IPS-15b (cell line): ENCODE data around the gene DUSP28.

Experiments used
- H3K27me3 ChIP-seq: one replicate; pipeline ENCODE4 v1.6.1; 2013; ENCODE audit warnings: low read length; ENCODE audit not compliant: control insufficient read depth, insufficient read depth
- H3K36me3 ChIP-seq: one replicate; pipeline ENCODE4 v1.6.1; 2013; ENCODE audit warnings: low read length; ENCODE audit not compliant: control insufficient read depth, insufficient read depth
- H3K4me1 ChIP-seq: one replicate; pipeline ENCODE4 v1.6.1; 2013; ENCODE audit warnings: mild to moderate bottlenecking, low read length; ENCODE audit not compliant: control insufficient read depth, insufficient read depth
- H3K4me3 ChIP-seq: one replicate; pipeline ENCODE4 v1.5.1; 2013; ENCODE audit warnings: low read depth, low read length
- H3K9ac ChIP-seq: one replicate; pipeline ENCODE4 v1.6.1; 2013; ENCODE audit warnings: low read depth, mild to moderate bottlenecking, low read length
- H3K9me3 ChIP-seq: one replicate; pipeline ENCODE4 v1.6.1; 2013; ENCODE audit warnings: mild to moderate bottlenecking, low read length; ENCODE audit not compliant: control insufficient read depth, insufficient read depth

The DUSP28 gene

DNA sequence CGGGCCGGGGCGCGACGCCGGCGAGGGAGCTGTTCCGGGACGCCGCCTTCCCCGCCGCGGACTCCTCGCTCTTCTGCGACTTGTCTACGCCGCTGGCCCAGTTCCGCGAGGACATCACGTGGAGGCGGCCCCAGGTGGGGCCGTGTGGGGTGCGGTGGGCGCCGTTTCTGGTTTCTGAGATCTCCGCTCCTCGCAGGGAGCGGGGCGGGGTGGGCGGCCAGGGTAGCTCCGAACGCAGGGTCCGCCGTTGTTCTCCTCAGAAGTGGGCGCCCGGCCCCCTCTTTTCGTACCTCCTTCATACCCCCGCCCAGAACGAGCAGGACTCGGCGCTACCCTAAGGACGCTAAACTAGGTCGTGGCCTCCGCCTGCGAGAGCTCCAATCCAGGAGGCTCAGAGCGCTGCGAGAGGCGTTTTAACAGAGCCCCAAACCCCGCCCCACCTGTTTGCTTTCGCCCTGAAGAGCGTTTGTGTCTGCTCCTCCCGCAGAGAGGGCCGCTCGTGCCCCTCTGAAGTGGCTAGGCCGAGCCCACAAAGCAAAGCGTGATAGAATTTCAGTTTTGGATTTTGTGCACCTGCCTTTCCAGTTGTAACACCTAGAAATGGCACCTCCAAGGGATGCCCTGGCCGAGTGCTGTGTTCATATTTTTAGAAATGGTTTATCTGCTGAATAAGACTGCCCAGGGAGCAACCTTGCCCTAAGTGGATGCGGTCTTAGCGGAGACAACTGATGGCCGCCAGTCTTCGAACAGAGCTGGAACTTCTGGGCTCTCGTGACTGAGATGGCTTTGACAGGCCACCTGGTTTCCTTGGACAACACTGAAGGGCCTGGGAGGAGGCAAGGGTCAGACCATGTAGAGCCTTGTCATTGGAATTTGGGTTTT is 27.0 kb downstream of the DUSP28 start:
- Histone ChIP-seq H3K4me1 (peaks cover 13% of the 10 kb centered on the region), H3K9me3 (no peaks in the 10 kb centered on the region), H3K27me3 (no peaks in the 10 kb centered on the region), H3K9ac (peak overlapping the region; percentile 60), H3K36me3 (peaks cover 8% of the 10 kb centered on the region), H3K4me3 (peak overlapping the region; percentile 98)

DNA sequence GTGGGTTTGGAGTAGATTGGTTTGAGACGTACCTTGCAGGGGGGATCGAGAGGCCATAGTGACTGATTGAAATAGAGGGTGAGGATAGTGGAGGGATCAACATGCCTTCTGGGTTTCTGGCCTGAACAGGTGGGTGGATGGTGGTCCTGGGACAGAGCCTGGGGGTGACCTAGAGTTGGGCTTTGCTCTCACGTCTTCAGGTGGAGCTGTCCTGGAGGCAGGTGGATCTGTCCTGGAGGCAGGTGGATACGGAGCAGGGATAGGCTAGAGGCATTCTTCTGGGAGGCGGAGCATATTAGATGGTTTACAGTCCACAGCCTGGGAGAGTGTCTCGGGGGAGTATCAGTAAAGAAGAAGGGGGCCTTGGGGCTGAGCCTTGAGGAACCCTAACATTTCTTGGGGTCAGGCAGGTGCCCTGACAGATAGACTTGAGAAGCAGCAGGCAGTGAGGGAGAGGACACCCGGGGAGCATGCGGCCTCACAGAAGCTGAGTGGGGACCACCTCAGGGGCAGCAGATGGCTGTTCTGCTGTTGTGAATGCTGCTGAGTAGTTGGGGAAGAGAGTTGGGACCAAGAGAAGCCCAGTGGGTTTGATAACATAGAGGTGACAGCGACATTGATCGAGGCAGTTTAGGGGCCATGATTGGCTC is 28.0 kb downstream of the DUSP28 start:
- peaks cover 8% of the 10 kb centered on the region for H3K36me3 ChIP-seq
- H3K9ac ChIP-seq: no peak overlapping the region
- H3K4me1 ChIP-seq: peaks cover 11% of the 10 kb centered on the region
- peak overlapping the region; percentile 98 for H3K4me3 ChIP-seq
- no peaks in the 10 kb centered on the region for H3K27me3 ChIP-seq
- no peaks in the 10 kb centered on the region for H3K9me3 ChIP-seq

DNA sequence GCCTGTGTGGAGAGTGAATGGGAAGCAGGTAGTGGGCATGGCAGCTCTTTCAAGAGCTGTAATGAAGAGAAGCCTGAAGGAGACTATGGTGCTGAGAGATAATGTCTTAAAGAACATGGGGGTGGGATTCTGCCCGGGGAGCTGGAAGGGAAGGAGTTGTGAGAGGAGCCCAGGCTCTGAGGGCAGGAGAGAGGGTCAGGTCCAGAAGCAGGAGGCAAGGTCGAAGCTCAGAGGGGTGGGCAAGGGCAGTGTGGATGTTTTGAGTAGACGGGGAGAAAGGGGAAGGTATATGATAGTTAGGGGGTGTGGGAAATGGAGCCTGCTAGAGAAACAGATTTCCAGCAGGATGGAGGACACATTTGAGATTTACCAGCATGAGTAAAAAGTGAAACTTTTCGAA is 28.5 kb downstream of the DUSP28 start:
- Histone ChIP-seq H3K36me3 (peaks cover 9% of the 10 kb centered on the region), H3K9ac (no peak overlapping the region), H3K4me3 (no peak overlapping the region), H3K27me3 (no peaks in the 10 kb centered on the region), H3K9me3 (no peaks in the 10 kb centered on the region), H3K4me1 (peaks cover 11% of the 10 kb centered on the region)

DNA sequence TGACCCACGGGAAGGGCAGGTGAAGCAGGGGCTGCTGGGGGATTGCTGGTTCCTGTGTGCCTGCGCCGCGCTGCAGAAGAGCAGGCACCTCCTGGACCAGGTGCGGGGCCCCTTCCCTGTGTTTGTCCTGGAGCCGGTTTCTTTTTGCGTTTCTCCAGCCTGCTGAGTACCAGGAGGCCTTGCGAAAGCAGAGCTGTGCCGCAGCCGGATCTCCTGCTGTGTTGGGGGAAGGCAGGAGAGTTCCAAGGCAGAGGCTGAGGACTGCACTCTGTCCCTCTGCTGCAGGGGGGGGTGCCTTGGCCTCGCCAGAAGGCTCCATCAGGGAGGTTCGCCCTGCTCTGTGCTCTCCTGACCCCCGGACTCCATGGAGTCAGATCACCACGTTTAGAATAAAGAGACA is 29.2 kb downstream of the DUSP28 start:
- H3K4me3 ChIP-seq: no peak overlapping the region
- H3K27me3 ChIP-seq: no peaks in the 10 kb centered on the region
- no peak overlapping the region for H3K9ac ChIP-seq
- H3K9me3 ChIP-seq: no peaks in the 10 kb centered on the region
- peaks cover 16% of the 10 kb centered on the region for H3K36me3 ChIP-seq
- H3K4me1 ChIP-seq: peaks cover 10% of the 10 kb centered on the region

DNA sequence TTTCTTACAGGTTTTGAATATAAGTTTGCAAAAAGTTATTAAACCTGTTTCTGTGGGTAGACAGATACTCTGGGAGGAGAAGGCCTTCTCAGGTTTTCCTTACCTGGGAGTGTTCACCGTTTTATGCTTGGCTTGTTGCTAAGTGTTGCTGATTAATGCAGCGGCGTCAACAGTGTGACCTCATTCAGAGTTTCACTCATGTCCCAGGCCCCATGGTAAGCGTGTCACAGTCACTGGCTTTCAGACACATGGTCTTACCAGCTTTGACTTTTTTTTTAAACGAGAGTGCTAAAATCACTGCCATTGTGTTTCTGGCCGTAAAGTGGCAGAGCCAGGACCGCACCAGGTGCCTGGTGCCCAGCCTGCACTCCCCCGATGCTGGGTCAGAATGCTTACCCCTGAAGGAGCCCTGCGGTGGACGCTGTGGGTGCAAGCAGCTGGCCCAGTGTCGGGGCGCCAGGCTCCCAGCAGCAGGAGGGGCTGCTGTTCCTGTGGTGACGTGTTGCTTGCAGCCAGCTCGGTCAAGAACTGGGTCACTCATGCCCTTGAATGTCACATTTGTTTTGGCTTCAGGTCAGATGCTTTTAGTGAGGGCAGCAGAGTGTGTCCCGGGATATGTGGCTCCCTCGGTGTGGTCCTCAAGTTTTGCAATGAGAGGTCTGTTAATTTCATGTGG is 29.8 kb downstream of the DUSP28 start:
- Histone ChIP-seq H3K27me3 (no peaks in the 10 kb centered on the region), H3K4me1 (peaks cover 5% of the 10 kb centered on the region), H3K9me3 (no peaks in the 10 kb centered on the region), H3K4me3 (no peak overlapping the region), H3K36me3 (peaks cover 16% of the 10 kb centered on the region), H3K9ac (no peak overlapping the region)

DNA sequence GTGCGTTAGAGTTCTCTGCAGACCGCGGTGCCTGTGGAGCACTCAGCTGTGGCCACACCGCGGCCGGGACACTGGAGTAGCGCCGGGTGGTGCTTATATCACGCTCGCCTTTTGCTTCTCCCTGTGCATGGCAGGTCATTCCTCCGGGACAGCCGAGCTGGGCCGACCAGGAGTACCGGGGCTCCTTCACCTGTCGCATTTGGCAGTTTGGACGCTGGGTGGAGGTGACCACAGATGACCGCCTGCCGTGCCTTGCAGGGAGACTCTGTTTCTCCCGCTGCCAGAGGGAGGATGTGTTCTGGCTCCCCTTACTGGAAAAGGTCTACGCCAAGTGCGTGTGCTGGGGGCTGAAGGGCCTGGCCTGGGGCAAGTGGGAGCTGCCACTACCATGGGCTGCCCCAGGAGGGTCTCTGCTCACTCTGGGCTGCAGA is 30.5 kb downstream of the DUSP28 start:
- Histone ChIP-seq H3K9me3 (no peaks in the 10 kb centered on the region), H3K9ac (no peak overlapping the region), H3K4me1 (no peaks in the 10 kb centered on the region), H3K4me3 (no peak overlapping the region), H3K27me3 (no peaks in the 10 kb centered on the region), H3K36me3 (peaks cover 16% of the 10 kb centered on the region)

DNA sequence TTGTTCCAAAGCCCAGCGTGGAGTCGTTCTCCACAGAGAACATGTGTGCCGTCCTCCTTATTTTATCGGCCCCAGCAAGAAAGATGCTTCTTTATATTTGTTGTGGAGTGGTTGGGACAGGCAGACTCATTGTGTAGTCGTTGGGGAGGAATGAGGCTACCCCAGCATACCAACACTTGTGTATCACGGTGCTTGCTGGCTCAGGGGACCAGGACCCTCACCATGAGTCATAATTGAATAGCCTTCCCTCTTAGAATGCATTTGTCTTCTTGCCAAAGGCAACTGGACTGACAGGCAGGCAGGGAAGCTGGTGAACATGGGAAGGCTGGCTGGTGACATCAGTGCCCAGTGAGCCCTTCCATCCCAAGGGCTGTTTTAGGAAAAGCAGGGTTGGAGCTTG is 31.1 kb downstream of the DUSP28 start:
- H3K9ac ChIP-seq: no peak overlapping the region
- no peaks in the 10 kb centered on the region for H3K27me3 ChIP-seq
- H3K4me1 ChIP-seq: no peaks in the 10 kb centered on the region
- no peaks in the 10 kb centered on the region for H3K9me3 ChIP-seq
- no peak overlapping the region for H3K4me3 ChIP-seq
- H3K36me3 ChIP-seq: peaks cover 17% of the 10 kb centered on the region

DNA sequence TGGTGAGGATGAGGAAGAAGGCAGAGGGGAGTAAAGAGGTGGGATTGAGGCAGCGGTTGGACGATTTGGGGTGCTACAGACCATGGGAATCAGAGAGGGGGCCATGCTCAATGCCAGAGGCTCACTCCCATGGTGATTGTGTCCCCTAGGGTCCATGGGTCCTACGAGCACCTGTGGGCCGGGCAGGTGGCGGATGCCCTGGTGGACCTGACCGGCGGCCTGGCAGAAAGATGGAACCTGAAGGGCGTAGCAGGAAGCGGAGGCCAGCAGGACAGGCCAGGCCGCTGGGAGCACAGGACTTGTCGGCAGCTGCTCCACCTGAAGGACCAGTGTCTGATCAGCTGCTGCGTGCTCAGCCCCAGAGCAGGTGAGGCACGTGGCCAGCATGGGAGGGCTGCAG is 31.6 kb downstream of the DUSP28 start:
- Histone ChIP-seq H3K4me1 (no peaks in the 10 kb centered on the region), H3K9ac (no peak overlapping the region), H3K9me3 (no peaks in the 10 kb centered on the region), H3K4me3 (no peak overlapping the region), H3K27me3 (no peaks in the 10 kb centered on the region), H3K36me3 (peaks cover 19% of the 10 kb centered on the region)

DNA sequence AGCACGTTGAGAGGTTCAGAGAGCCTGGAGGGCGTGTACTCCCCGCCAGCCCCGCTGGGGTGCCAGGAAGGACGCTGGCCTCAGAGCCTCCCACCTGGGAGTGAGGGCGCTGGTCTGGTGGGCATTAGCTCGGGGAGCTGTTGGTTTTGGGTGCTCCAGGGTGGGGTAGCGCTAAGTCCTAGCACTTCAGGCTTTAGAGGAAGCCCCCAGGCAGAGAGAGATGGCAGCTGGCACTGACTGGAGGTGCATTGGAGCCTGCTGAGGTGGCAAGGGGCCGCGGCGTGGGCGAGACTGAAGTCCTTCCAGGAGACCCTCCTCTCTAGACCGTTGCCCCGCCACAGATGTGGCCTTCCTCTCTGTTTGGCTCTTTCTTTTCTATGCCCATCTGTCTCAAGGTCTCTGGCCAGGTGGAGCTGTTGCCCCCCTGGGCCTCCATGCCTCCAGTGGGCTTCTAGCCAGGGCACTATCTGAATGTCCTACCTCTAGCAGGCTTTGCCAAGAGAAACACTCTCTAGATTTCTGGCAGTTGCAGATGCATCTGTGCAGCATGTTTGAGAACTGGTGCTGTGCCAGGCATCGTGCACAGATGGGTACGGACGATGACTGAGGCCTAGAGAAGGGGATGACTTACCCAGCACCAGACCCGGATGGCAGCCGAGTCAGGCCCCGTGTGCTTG is 33.0 kb downstream of the DUSP28 start:
- Histone ChIP-seq H3K9ac (no peak overlapping the region), H3K9me3 (no peaks in the 10 kb centered on the region), H3K27me3 (no peaks in the 10 kb centered on the region), H3K4me1 (no peaks in the 10 kb centered on the region), H3K4me3 (no peak overlapping the region), H3K36me3 (peaks cover 23% of the 10 kb centered on the region)

DNA sequence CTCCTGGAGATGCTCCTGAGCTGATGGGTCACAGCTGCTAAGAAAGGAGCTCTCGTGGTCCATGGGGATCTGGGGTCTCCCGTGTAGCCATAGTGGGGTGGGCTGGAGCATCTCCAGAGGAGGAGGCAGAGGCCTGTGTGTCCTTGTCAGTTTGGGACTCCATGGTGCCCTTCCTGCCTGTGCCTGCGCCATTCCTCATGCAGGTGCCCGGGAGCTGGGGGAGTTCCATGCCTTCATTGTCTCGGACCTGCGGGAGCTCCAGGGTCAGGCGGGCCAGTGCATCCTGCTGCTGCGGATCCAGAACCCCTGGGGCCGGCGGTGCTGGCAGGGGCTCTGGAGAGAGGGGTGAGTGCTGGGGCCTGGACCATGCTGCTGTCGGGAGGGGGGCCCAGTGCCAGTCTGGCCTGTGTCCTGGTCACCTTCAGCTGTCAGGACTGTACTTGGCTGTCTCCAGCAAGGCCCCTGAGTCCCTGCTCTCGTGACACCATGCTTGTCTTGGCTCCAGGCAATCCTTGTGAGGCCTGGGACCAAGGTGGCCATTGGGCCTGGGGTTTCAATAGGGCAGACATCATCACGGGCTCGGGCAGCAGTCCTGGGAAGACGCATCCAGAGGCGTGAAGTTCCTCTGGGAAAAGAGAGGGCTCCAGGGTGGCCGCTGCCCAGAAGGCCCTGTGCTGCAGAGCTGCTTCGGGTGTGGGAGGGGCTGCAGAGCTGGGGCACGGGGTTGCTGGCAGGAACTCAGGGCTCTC is 33.7 kb downstream of the DUSP28 start:
- H3K9me3 ChIP-seq: no peaks in the 10 kb centered on the region
- H3K36me3 ChIP-seq: peaks cover 23% of the 10 kb centered on the region
- no peaks in the 10 kb centered on the region for H3K27me3 ChIP-seq
- no peaks in the 10 kb centered on the region for H3K4me1 ChIP-seq
- H3K4me3 ChIP-seq: no peak overlapping the region
- no peak overlapping the region for H3K9ac ChIP-seq
